Omental fat pad (tissue), 4 donors: ENCODE results near the gene ONECUT1. TPM values are rescaled to one million over a fixed set of nuclear protein-coding genes. Genes with fewer than 3 reads are reported as not detected.
"Not testable (repeated sequence)": the region's sequence is repeated elsewhere in the genome, so short reads cannot be mapped to it uniquely, and the experiment has no call there.

Experiments used
- ATAC-seq: fragments of 150-250 bp; one replicate; pipeline ENCODE4 v1.9.1; 2016; ENCODE audit warnings: mild to moderate bottlenecking, moderate library complexity; ENCODE audit not compliant: low FRiP score
- DNase-seq: peaks from one replicate; pipeline ENCODE4 v3.0.0-alpha.2; 2019; ENCODE audit warnings: low spot score
- total RNA-seq, 4 donors: library from RNA; depleted of rRNA; stranded (reverse); fragments of >200 nt; gene quantifications; one replicate each; pipeline ENCODE4 v1.1.0, GENCODE V29; 2016
- TF ChIP-seq, protein P1 (sequence below), 3 donors: fragments of 450-650 bp; IDR thresholded peaks; one replicate each; pipeline ENCODE4 v1.5.1; 2016 to 2017; ENCODE audit warnings: antibody characterized with exemption in 3 of 3, mild to moderate bottlenecking in 3 of 3, moderate library complexity in 2 of 3

Gene ONECUT1
- under 1 TPM in 1 of 4 donors, not detected in 3; 0.38 TPM for total RNA-seq

DNA sequence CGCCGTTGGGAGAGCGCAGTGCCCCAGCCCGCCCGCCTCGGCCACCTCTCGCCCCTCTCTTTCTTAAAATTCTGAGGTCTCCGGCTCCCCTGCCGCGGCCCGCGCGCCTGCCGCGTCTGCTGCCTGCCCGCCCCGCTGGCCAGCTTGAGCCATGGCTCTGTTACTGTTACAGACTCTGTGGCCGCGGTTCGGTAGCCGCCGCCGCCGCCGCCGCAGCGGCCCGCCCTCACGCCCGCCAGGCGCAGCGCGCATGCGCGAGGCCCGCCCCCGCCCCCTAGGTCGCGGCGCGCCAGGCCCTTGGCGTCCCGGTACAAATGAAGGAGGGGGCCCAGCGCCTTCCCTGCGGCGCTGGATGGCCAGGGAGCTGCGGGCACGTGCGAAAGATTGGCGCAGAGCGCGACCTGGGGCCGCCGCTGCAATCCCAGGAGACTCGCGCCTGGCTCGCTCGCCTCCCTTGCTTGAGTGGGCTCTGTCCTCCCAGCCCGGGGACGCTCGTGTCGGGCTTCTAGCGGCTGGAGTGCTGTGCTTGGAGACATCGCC is at the start of gene ONECUT1:
ONECUT1 (minus strand) TSS at position 168 of the 540 bp plus-strand sequence. CDS start 452 bp downstream, outside the sequence.
- ATAC-seq (peak; percentile 55), DNase-seq (no peak)
- TF ChIP-seq, protein P1, sequence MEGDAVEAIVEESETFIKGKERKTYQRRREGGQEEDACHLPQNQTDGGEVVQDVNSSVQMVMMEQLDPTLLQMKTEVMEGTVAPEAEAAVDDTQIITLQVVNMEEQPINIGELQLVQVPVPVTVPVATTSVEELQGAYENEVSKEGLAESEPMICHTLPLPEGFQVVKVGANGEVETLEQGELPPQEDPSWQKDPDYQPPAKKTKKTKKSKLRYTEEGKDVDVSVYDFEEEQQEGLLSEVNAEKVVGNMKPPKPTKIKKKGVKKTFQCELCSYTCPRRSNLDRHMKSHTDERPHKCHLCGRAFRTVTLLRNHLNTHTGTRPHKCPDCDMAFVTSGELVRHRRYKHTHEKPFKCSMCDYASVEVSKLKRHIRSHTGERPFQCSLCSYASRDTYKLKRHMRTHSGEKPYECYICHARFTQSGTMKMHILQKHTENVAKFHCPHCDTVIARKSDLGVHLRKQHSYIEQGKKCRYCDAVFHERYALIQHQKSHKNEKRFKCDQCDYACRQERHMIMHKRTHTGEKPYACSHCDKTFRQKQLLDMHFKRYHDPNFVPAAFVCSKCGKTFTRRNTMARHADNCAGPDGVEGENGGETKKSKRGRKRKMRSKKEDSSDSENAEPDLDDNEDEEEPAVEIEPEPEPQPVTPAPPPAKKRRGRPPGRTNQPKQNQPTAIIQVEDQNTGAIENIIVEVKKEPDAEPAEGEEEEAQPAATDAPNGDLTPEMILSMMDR (IDR thresholded peaks at IDR 0.05) = no peak

DNA sequence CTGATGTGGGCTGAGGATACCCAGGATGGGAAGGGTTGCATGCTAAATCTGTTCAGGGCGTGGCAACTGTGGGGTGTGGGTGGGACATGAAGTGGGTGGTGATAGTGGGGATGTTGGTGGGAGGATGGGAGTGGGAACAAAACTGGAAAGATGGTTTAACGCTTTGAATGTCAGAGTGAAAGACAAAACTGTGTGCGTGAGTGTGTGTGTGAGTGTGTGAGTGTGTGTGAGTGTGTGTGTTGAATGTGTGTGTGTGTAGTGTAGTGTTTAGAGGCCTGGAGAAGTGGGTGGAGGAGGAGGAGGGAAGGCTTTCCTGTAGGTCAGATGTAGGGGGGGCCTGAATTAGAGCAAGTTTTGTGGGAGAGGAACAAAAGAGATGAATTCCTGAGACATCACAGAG is 44.2 kb upstream of the ONECUT1 start:
- ATAC-seq = no peak
- DNase-seq = no peak
- TF ChIP-seq, protein P1 (IDR thresholded peaks at IDR 0.05) = no peak

DNA sequence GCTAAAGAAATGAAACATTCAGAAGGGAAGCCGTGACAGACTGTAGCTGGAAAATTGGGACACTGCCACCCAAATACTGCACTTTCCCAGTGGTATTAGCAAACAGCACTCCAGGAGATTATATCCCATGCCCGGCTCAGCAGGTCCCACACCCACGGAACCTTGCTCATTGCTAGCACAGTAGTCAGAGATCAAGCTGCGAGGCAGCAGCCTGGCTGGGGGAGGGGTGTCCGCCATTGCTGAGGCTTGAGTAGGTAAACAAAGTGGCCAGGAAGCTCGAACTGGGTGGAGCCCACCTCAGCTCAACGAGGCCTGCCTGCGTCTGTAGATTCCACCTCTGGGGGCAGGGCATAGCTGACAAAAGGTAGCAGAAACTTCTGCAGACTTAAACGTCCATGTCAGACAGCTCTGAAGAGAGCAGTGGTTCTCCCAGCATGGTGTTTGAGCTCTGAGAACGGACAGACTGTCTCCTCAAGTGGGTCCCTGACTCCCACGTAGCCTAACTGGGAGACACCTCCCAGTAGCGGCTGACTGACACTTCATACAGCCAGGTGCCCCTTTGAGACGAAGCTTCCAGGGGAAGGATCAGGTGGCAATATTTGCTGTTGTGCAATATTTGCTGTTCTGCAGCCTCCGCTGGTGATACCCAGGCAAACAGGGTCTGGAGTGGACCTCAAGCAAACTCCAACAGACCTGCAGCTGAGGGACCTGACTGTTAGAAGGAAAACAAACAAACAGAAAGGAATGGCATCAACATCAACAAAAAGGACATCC is 34.2 kb upstream of the ONECUT1 start:
- DNase-seq, ATAC-seq: not testable (repeated sequence)

DNA sequence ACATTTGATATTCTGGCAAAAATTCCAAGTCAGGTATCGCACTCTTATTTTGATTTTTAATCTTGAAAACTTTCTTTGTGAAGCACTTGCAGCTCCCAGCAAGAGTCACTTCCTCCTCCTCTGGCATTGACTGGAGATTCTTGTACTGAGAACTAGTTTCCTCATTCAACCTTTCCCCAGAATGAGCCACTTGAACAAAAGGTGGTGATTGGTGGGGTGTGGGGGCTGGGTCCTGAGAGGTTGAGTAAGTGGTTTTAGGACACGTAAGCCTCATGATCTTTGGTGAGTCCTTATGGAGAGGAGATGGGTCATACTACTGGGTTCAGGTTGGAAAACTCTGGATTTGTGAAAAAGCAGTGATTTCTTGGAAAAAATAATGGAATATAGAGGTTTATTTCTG is 32.3 kb upstream of the ONECUT1 start:
- DNase-seq (no peak), ATAC-seq (no peak)
- TF ChIP-seq, protein P1 (IDR thresholded peaks at IDR 0.05) = no peak

DNA sequence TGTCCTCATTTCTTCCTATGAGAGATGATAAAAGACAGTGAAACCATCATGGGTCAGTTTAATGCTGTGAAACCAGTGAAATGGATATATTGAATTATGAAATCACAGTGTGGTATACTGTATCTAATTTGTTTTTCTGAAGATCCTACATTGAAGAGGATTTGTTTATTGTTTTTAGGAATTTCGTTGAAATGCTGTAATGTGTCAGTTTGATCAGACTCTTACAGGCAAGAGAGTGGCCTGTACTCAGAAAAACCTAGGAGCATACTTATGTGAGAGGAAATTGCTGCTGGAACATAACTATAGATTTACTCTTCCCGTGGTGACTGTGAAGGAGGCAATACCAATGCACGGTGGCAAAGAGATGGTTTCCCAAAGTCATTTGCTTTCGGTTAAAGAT is 29.1 kb upstream of the ONECUT1 start:
- ATAC-seq (no peak), DNase-seq (no peak)
- TF ChIP-seq, protein P1 (IDR thresholded peaks at IDR 0.05) = no peak

DNA sequence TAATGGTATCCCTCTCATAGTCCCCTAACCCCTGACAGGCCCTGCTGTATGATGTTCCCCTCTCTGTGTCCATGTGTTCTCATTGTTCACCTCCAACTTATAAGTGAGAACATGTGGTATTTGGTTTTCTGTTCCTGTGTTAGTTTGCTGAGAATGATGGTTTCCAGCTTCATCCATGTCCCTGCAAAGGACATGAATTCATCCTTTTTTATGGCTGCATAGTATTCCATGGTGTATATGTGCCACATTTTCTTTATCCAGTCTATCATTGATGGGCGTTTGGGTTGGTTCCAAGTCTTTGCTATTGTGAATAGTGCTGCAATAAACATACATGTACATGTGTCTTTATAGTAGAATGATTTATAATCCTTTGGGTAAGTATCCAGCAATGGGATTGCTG is 25.8 kb upstream of the ONECUT1 start:
- DNase-seq, ATAC-seq: not testable (repeated sequence)

DNA sequence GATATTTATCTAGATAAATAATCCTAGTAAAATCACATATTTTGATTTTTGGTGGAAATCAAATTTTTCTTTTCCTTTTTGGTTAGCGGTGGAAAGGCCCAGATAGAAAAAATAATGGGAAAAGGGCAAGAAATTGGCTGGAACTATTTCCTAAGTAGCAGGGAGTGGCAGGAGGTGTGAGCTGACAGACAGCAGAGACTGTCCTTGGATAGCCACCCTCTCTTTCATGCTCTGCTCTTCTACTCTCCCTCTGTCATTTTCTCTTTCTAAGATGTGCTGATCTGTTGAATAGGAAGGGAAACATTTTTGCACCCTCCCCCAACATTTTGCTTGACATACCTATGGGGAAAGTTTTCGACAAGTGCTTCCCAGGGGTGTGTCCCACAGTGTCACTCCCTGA is 18.9 kb upstream of the ONECUT1 start:
- DNase-seq = no peak
- ATAC-seq = no peak
- TF ChIP-seq, protein P1 (IDR thresholded peaks at IDR 0.05) = no peak

DNA sequence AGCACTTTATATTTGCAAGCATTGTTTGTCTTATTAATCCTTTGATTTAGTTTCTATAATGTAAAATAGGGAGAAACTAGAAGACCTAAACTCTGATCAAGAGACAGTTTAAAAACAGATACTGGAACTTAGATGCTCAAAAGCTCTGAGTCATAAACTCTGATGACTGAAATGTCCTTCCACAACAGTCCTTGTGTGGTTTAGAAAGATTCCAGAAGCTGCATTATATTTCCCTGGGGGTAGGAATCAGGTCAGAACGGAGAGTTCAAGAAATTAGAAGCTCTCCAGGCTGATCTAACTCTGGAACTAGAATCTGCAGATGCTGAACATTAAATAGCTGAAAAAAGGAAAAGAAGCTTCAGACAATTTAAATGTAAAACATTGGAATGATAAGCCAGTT is 18.3 kb upstream of the ONECUT1 start:
- no peak for ATAC-seq
- TF ChIP-seq, protein P1 (IDR thresholded peaks at IDR 0.05) = no peak
- no peak for DNase-seq
